Measurements from ENCODE around the gene GAS7. TPM values are rescaled to one million over a fixed set of nuclear protein-coding genes. Genes with fewer than 3 reads are reported as not detected.

GAS7 gene
- polyA plus RNA-seq, 1 experiment, result 1.4 TPM

DNA sequence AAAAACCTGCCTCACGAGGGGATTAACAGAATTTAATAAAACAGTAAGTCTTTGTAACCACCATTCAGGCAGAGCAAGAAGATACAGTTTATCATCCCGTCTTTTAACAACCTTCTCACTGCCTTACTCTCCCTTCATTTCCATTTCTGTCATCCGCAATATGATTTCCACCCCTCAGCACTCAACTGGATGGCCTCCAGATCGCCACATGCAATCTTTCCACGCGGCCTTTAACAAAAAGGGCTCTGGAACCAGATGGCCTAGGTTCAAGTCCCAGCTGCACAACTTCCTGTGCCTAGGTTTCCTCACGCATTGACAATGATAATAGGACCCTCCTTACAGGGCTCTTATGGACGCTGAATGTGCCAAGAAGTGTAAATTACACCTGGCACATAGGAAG, 103.6 kb downstream of the GAS7 start:
- CTCF ChIA-PET, result no interaction called here
- Histone ChIP-seq H3K36me3 (ENCODE audit: control insufficient read depth, insufficient read depth, low read length) (no peaks in the 10 kb centered on the region), H3K27me3 (ENCODE audit: control insufficient read depth, insufficient read depth, low read length) (peaks cover 5% of the 10 kb centered on the region; the same call in 1 of the 2 replicates), H3K4me3 (ENCODE audit: low read depth, low read length) (no peak overlapping the region)
- POLR2A ChIA-PET, result no interaction called here
- TF ChIP-seq, protein P1, sequence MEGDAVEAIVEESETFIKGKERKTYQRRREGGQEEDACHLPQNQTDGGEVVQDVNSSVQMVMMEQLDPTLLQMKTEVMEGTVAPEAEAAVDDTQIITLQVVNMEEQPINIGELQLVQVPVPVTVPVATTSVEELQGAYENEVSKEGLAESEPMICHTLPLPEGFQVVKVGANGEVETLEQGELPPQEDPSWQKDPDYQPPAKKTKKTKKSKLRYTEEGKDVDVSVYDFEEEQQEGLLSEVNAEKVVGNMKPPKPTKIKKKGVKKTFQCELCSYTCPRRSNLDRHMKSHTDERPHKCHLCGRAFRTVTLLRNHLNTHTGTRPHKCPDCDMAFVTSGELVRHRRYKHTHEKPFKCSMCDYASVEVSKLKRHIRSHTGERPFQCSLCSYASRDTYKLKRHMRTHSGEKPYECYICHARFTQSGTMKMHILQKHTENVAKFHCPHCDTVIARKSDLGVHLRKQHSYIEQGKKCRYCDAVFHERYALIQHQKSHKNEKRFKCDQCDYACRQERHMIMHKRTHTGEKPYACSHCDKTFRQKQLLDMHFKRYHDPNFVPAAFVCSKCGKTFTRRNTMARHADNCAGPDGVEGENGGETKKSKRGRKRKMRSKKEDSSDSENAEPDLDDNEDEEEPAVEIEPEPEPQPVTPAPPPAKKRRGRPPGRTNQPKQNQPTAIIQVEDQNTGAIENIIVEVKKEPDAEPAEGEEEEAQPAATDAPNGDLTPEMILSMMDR (IDR thresholded peaks at IDR 0.05; ENCODE audit: insufficient read depth, low read depth, low read length), result no peak
- DNase-seq (ENCODE audit: low read depth), result no peak

DNA sequence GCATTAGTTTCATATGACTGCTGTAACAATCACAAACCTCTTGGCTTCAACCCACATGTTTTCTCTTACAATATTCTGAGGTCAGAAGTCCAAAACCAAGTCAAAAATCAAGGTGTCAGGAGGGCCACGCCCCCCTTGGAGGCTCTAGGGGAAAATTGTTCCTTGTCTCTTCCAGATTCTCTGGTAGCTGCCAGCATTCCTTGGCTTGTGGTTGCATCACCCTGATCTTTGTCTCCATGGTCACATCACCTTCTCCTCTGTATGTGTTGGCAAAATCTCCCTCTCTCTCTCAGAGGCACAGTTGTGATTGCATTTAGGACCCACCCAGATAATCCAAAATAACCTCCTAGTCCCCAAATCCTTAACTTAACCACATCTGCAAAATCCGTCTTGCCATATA, 105.8 kb downstream of the GAS7 start:
- ChIA-PET CTCF (no interaction called here), POLR2A (no interaction called here)
- no peak for DNase-seq (ENCODE audit: low read depth)
- Histone ChIP-seq H3K36me3 (ENCODE audit: control insufficient read depth, insufficient read depth, low read length) (no peaks in the 10 kb centered on the region), H3K4me3 (ENCODE audit: low read depth, low read length) (no peak overlapping the region), H3K27me3 (ENCODE audit: control insufficient read depth, insufficient read depth, low read length) (peaks cover 5% of the 10 kb centered on the region; the same call in 1 of the 2 replicates)
- TF ChIP-seq, protein P1 (IDR thresholded peaks at IDR 0.05; ENCODE audit: insufficient read depth, low read depth, low read length), result no peak

DNA sequence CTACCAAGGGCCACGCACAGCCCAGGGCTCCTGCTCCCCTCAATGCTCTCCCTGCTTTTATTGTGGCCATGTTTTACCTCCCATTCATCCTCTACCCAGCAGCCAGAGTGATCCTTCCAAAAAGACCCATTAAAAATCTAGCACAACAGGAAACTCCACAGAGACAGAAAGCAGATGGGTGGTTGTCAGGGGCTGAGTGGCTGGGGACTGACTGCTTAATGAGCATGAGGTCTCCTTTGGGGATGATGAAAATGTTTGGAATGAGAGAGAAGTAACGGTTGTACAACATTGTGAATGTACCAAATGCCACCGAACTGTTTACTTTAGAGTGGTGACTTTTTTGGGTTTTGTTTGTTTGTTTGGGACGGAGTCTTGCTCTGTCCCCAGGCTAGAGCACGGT, 107.4 kb downstream of the GAS7 start:
- TF ChIP-seq, protein P1 (IDR thresholded peaks at IDR 0.05; ENCODE audit: insufficient read depth, low read depth, low read length), result no peak
- Histone ChIP-seq H3K36me3 (ENCODE audit: control insufficient read depth, insufficient read depth, low read length) (no peaks in the 10 kb centered on the region), H3K27me3 (ENCODE audit: control insufficient read depth, insufficient read depth, low read length) (peaks cover 5% of the 10 kb centered on the region; the same call in 1 of the 2 replicates), H3K4me3 (ENCODE audit: low read depth, low read length) (no peak overlapping the region)
- DNase-seq (ENCODE audit: low read depth), result no peak
- POLR2A ChIA-PET, result no interaction called here
- CTCF ChIA-PET, result no interaction called here

DNA sequence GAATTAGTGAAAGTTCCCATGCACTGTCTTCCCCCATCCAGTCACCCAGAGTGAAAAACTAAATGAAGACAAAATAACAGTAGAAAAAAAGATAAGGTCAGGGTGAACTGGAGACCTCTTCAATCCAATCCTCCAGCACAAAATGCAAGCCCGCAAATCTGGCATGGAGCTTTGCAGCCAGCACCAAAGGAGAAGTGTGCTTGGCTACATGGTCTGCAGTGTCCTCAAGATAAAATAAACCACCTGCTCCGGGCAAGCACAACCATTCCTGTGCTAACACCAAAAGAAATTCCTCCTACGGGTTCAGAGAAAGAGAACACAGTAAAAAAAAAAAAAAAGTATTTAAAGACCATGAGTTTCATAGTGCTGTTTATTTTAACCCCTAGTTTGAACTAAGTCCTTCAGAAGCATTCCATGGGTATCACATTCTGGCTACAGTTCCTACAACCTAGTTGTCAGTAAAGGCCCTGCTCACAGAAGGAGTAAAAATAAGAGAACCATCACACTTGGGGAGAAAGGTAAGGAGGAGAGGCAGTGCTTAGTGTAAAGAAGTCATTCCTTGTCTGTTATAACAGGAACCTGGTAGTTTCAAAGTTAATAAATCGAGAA, 109.1 kb downstream of the GAS7 start:
- H3K36me3 ChIP-seq (ENCODE audit: control insufficient read depth, insufficient read depth, low read length), result no peaks in the 10 kb centered on the region
- H3K4me3 ChIP-seq (ENCODE audit: low read depth, low read length), result no peak overlapping the region
- CTCF ChIA-PET, result interaction anchor here (1.5 kb wide), 1 partner anchor 70 kb away, joined by 4 read pairs; no protein-coding TSS in a partner anchor
- POLR2A ChIA-PET, result no interaction called here
- no peak for DNase-seq (ENCODE audit: low read depth)
- peaks cover 5% of the 10 kb centered on the region; the same call in 1 of the 2 replicates for H3K27me3 ChIP-seq (ENCODE audit: control insufficient read depth, insufficient read depth, low read length)
- TF ChIP-seq, protein P1 (IDR thresholded peaks at IDR 0.05; ENCODE audit: insufficient read depth, low read depth, low read length), result no peak

DNA sequence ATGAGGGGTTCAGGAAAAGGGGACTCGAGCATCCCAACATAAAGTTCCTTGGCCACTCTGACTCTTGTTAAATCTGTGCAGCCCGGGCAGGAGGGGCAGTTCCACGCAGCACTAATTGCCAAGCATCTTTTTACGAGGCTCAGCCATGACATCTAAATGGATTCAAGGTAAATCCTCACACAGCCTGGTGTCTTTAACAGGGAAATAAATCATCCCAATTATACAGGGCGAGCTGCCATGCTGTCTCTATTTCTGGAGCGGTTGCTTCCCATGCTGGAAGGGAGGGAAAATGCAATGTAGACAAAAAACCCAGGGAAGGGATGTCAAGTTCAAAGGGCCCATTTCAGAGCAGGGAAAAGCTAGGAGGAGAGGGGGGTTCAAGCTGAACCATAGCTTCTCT, 110.0 kb downstream of the GAS7 start:
- TF ChIP-seq, protein P1 (IDR thresholded peaks at IDR 0.05; ENCODE audit: insufficient read depth, low read depth, low read length), result no peak
- Histone ChIP-seq H3K27me3 (ENCODE audit: control insufficient read depth, insufficient read depth, low read length) (peaks cover 5% of the 10 kb centered on the region; the same call in 1 of the 2 replicates), H3K36me3 (ENCODE audit: control insufficient read depth, insufficient read depth, low read length) (no peaks in the 10 kb centered on the region), H3K4me3 (ENCODE audit: low read depth, low read length) (no peak overlapping the region)
- DNase-seq (ENCODE audit: low read depth), result no peak
- CTCF ChIA-PET, result interaction anchor here (0.7 to 1.5 kb wide), 2 partner anchors 18 to 69 kb away, joined by 3 to 4 read pairs; no protein-coding TSS in a partner anchor
- POLR2A ChIA-PET, result no interaction called here
